DOHH2 (cell line): ENCODE measurements around the gene C19orf47.

Experiments
- EZH2phosphoT487 ChIP-seq: fragments of 200-600 bp; sonication (generic); IDR thresholded peaks from 2 replicates; pipeline ENCODE4 v1.6.1; 2017; ENCODE audit warnings: borderline replicate concordance, mild to moderate bottlenecking, antibody characterized with exemption, low read length, moderate library complexity, mixed read lengths
- TF ChIP-seq, protein P1 (sequence below): fragments of 200-600 bp; sonication (generic); IDR thresholded peaks from one replicate; pipeline ENCODE4 v1.5.1; 2014; ENCODE audit warnings: antibody characterized with exemption, mild to moderate bottlenecking, low read depth, low read length; ENCODE audit not compliant: poor library complexity, severe bottlenecking

DNA sequence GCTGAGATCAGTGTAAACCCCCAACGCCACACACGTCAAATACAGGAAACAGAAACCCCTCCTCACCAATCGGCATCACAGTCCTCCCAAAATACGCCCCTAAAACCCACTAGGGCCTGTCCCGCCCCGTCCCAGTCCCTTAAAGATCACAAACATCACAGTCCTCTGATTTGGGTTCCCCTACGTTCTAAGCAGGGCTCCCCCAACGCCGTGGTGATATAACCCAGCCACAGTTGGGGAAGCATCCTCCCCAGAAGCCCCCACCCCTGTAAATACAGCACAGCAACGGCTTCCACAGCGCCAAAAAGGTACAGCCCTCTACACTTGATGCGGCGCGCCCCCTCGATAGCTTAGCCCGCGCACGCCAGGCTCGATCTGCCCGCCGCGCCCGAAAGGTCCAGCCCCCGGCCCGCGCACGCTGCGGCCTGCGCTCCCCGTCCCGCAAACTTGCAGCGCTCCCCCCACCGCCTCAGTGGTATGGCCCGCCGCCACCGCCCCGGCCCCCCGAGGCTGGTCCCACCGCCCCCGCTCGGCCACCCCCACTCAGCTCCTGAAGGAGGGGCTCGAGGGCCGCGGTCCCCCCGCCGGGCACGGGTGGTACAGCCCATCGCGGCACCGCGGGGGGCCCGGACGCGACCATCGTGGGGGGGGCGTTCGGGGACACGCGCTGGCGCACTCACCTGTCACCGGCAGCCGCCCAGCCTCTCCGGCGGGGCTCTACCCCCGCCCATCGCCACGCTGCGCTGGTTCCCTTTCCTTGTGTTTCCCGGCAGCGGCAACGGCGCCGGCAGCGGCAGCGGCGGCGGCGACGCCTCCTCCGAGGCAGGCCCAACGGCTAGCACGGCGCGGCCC lies 63.5 kb downstream of the C19orf47 start, which contains the start of gene AKT2:
- TF ChIP-seq, protein P1, sequence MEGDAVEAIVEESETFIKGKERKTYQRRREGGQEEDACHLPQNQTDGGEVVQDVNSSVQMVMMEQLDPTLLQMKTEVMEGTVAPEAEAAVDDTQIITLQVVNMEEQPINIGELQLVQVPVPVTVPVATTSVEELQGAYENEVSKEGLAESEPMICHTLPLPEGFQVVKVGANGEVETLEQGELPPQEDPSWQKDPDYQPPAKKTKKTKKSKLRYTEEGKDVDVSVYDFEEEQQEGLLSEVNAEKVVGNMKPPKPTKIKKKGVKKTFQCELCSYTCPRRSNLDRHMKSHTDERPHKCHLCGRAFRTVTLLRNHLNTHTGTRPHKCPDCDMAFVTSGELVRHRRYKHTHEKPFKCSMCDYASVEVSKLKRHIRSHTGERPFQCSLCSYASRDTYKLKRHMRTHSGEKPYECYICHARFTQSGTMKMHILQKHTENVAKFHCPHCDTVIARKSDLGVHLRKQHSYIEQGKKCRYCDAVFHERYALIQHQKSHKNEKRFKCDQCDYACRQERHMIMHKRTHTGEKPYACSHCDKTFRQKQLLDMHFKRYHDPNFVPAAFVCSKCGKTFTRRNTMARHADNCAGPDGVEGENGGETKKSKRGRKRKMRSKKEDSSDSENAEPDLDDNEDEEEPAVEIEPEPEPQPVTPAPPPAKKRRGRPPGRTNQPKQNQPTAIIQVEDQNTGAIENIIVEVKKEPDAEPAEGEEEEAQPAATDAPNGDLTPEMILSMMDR: no peak
- TF ChIP-seq EZH2phosphoT487: no peak
